ENCODE measurements around the gene EFCAB6. TPM values are rescaled to one million over a fixed set of nuclear protein-coding genes. Genes with fewer than 3 reads are reported as not detected.

Gene EFCAB6
- total RNA-seq, 2 experiments from 2014 or later: 0.15 to 0.21 TPM

DNA sequence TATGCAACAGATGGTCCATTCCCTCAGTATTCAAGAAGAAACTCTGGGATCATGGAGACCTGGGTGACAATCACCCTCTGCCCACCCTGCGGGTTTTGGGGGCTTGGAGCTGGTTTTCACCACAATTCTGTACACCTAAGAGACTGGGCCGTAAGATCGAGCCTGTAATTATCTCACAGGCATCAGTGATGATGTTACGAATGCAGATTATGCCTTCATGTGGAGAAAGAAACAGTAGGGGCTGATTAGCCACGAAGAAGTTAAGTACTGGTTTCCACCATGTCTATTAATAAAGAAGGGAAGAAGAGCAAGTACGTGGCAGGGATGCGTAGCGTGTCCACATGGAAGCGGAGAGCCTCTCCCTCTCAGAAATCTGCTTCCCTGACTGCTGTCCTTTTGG, 5.3 kb upstream of the EFCAB6 start:
- intact Hi-C loops (cut with micrococcal nuclease): no loop called here

DNA sequence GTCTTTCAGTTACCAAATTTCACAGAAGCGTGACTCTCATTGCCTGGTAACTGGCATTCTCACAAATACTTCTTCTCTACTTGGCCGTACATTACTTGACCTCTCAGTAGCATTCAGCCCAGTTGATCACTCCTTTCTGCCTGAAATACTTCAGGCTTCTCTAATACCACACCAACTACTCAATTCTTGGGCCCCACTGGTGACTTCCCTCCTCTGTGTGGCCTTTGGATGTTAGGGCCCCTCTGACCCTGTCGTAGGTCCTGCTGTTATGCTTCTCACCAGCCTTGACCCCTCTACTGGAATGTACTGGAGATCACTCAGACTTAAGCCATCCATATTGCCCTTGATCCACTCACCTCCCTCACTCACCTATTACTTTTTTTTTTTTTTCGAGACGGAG, 2.2 kb upstream of the EFCAB6 start:
- intact Hi-C loops (cut with micrococcal nuclease): no loop called here
- no peaks in the 10 kb centered on the region for H3K27me3 Mint-ChIP-seq (ENCODE audit: low read depth)
- no peak for DNase-seq
- peaks cover 11% of the 10 kb centered on the region for H3K36me3 Mint-ChIP-seq (ENCODE audit: low read depth)
- no peak overlapping the region for H3K27ac Mint-ChIP-seq
- H3K4me1 Mint-ChIP-seq (ENCODE audit: low read depth): peaks cover 19% of the 10 kb centered on the region
- CTCF ChIA-PET: interaction anchor here (0.6 kb wide), 1 partner anchor 37 kb away, joined by 3 read pairs; no protein-coding TSS in a partner anchor
- no peaks in the 10 kb centered on the region for H3K9me3 Mint-ChIP-seq
- H3K4me3 Mint-ChIP-seq: peak overlapping the region; percentile 22

More for the DNA sequence above, 5.3 kb upstream of the EFCAB6 start:
- CTCF ChIA-PET: no interaction called here
- Mint-ChIP-seq H3K27ac (no peak overlapping the region), H3K9me3 (no peaks in the 10 kb centered on the region), H3K4me1 (ENCODE audit: low read depth) (peaks cover 14% of the 10 kb centered on the region), H3K4me3 (no peak overlapping the region), H3K27me3 (ENCODE audit: low read depth) (peaks cover 8% of the 10 kb centered on the region), H3K36me3 (ENCODE audit: low read depth) (peaks cover 11% of the 10 kb centered on the region)
- no peak for DNase-seq

- H3K27ac Mint-ChIP-seq: peak overlapping the region; percentile 81
- intact Hi-C loops (cut with micrococcal nuclease): loop anchor here (2.0 kb wide), 1 partner anchor 144 kb away; no protein-coding TSS in a partner anchor
Measured at GRCh38 chr22:43812890-43813289, 785 bp upstream of the EFCAB6 start.

DNA sequence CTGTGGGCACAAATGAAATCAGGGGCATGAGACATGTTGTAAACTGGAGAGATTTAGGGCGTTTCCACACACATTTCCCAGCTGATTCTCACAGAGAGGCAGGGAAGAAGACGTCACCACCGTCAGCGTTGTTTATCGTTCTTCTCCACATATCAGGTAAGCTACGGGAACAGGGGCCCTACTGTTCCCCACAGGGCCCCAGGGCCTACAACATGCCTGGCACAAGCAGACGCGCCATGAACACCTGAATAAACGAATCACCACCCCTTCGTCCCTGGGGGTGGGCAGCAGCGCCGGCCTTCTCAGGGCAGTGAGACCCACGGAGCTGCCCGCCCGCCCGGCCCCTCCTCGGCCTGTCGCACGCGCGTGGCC, 342 bp downstream of the EFCAB6 start:
- H3K4me3 Mint-ChIP-seq: peak overlapping the region; percentile 89
- intact Hi-C loops (cut with micrococcal nuclease): loop anchor here (2.0 kb wide), 1 partner anchor 145 kb away; no protein-coding TSS in a partner anchor
- no peaks in the 10 kb centered on the region for H3K27me3 Mint-ChIP-seq (ENCODE audit: low read depth)
- DNase-seq: no peak
- peaks cover 11% of the 10 kb centered on the region for H3K36me3 Mint-ChIP-seq (ENCODE audit: low read depth)
- peaks cover 19% of the 10 kb centered on the region for H3K4me1 Mint-ChIP-seq (ENCODE audit: low read depth)
- peak overlapping the region; percentile 81 for H3K27ac Mint-ChIP-seq
- H3K9me3 Mint-ChIP-seq: no peaks in the 10 kb centered on the region
- CTCF ChIA-PET: interaction anchor here (1.7 kb wide), 1 partner anchor 100 kb away, joined by 4 read pairs; no protein-coding TSS in a partner anchor

More at GRCh38 chr22:43812890-43813289, 785 bp upstream of the EFCAB6 start:
- no peaks in the 10 kb centered on the region for H3K9me3 Mint-ChIP-seq
- H3K27me3 Mint-ChIP-seq (ENCODE audit: low read depth): no peaks in the 10 kb centered on the region
- peak overlapping the region; percentile 89 for H3K4me3 Mint-ChIP-seq
- peaks cover 19% of the 10 kb centered on the region for H3K4me1 Mint-ChIP-seq (ENCODE audit: low read depth)
- CTCF ChIA-PET: interaction anchor here (1.7 kb wide), 1 partner anchor 101 kb away, joined by 4 read pairs; no protein-coding TSS in a partner anchor
- no peak for DNase-seq
- peaks cover 11% of the 10 kb centered on the region for H3K36me3 Mint-ChIP-seq (ENCODE audit: low read depth)

DNA sequence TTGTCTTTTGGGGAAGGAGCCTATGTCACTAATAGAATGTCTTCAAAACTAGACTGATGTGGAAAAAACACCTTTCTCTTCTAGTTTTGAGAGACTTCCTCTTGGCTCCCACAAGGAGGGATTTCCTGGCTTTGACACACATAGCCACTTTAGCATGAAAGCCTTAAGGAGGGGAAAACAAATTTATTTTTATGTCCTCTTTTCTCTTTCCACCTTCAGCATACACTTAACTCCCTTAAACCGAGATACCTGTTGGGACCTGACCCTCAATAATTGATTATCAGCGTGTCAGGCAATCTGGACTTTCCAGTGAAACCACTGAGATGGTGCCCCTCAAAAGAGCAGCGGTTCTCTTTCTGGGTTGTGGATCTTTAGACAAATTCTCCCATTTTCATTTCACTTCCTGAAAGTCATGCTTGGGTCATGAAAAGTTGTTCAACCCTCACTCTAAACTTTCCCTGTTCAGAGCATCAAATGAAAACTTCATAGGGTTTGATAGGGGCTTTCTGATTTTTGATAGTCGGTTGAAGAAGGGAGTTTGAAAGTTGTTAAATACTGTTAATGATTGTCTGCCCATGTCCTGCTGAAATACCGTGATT, 9.1 kb downstream of the EFCAB6 start:
- intact Hi-C loops (cut with micrococcal nuclease): no loop called here
- Mint-ChIP-seq H3K4me1 (ENCODE audit: low read depth) (no peaks in the 10 kb centered on the region), H3K27me3 (ENCODE audit: low read depth) (peaks cover 5% of the 10 kb centered on the region), H3K27ac (no peak overlapping the region), H3K9me3 (peaks cover 7% of the 10 kb centered on the region), H3K36me3 (ENCODE audit: low read depth) (peaks cover 3% of the 10 kb centered on the region), H3K4me3 (no peak overlapping the region)
- DNase-seq: no peak
- CTCF ChIA-PET: interaction anchor here (0.7 kb wide), 1 partner anchor 808 kb away, joined by 3 read pairs; no protein-coding TSS in a partner anchor

DNA sequence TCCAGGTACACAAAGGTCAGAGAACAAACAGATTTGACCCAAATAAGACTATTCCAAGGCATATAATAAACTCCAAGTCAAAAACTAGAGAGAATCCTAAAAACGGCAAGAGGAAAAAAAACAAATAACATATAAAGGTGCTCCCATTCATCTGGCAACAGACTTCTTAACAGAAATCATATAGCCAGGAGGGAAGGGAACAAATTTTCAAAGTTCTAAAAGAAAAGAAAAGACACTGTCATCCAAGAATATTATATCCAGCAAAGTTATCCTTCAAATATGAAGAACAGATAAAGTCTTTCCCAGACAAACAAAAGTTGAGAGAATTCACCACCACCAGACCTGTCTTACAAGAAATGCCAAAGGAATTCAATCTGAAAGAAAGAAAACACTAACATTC, 11.1 kb downstream of the EFCAB6 start:
- DNase-seq: no peak
- Mint-ChIP-seq H3K9me3 (peaks cover 7% of the 10 kb centered on the region), H3K27me3 (ENCODE audit: low read depth) (peaks cover 7% of the 10 kb centered on the region), H3K4me1 (ENCODE audit: low read depth) (no peaks in the 10 kb centered on the region), H3K4me3 (no peak overlapping the region), H3K36me3 (ENCODE audit: low read depth) (peaks cover 3% of the 10 kb centered on the region), H3K27ac (no peak overlapping the region)
- CTCF ChIA-PET: no interaction called here
- intact Hi-C loops (cut with micrococcal nuclease): no loop called here

GRCh38 chr22:43798492-43798891, 13.6 kb downstream of the EFCAB6 start:
- Mint-ChIP-seq H3K27ac (no peak overlapping the region), H3K4me3 (no peak overlapping the region), H3K9me3 (peaks cover 7% of the 10 kb centered on the region), H3K27me3 (ENCODE audit: low read depth) (peaks cover 7% of the 10 kb centered on the region), H3K36me3 (ENCODE audit: low read depth) (peaks cover 3% of the 10 kb centered on the region), H3K4me1 (ENCODE audit: low read depth) (no peaks in the 10 kb centered on the region)
- CTCF ChIA-PET: interaction anchor here (0.6 kb wide), 1 partner anchor 424 kb away, joined by 4 read pairs; no protein-coding TSS in a partner anchor
- intact Hi-C loops (cut with micrococcal nuclease): no loop called here
- DNase-seq: no peak

- Mint-ChIP-seq H3K27ac (no peak overlapping the region), H3K4me1 (ENCODE audit: low read depth) (no peaks in the 10 kb centered on the region), H3K27me3 (ENCODE audit: low read depth) (peaks cover 3% of the 10 kb centered on the region), H3K4me3 (no peak overlapping the region), H3K9me3 (peaks cover 7% of the 10 kb centered on the region), H3K36me3 (ENCODE audit: low read depth) (peaks cover 3% of the 10 kb centered on the region)
- CTCF ChIA-PET: no interaction called here
- no peak for DNase-seq
- intact Hi-C loops (cut with micrococcal nuclease): no loop called here
Measured at GRCh38 chr22:43796567-43796966, 15.5 kb downstream of the EFCAB6 start.

GRCh38 chr22:43795320-43795719, 16.8 kb downstream of the EFCAB6 start:
- H3K4me1 Mint-ChIP-seq (ENCODE audit: low read depth): no peaks in the 10 kb centered on the region
- H3K27ac Mint-ChIP-seq: no peak overlapping the region
- H3K36me3 Mint-ChIP-seq (ENCODE audit: low read depth): no peaks in the 10 kb centered on the region
- CTCF ChIA-PET: interaction anchor here (0.5 kb wide), 1 partner anchor 237 kb away, joined by 5 read pairs; no protein-coding TSS in a partner anchor
- no peaks in the 10 kb centered on the region for H3K9me3 Mint-ChIP-seq
- no peak overlapping the region for H3K4me3 Mint-ChIP-seq
- intact Hi-C loops (cut with micrococcal nuclease): no loop called here
- H3K27me3 Mint-ChIP-seq (ENCODE audit: low read depth): peaks cover 2% of the 10 kb centered on the region
- no peak for DNase-seq

DNA sequence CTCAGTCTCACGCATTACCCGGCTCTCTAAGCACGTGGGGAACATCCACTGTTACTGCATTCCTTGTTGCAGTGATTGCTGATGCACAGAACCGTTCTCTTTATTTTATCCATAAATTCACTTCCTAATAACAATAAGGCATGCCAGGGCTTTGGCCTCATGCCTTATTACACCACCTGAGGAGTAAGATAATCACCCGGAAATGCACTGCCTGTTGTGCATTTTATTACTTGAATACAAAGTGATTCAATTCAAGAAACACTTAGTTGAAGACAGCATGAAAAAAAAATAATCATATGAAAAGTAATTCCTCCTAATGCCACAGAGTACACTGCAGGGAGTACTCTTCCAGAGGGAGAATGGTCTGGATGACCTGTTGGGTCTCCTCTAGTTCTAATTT, 19.2 kb downstream of the EFCAB6 start:
- Mint-ChIP-seq H3K27me3 (ENCODE audit: low read depth) (peaks cover 5% of the 10 kb centered on the region), H3K9me3 (no peaks in the 10 kb centered on the region), H3K4me3 (no peak overlapping the region), H3K27ac (no peak overlapping the region), H3K36me3 (ENCODE audit: low read depth) (no peaks in the 10 kb centered on the region), H3K4me1 (ENCODE audit: low read depth) (no peaks in the 10 kb centered on the region)
- no peak for DNase-seq
- CTCF ChIA-PET: interaction anchor here (1.5 kb wide), 1 partner anchor 407 kb away, joined by 3 read pairs; no protein-coding TSS in a partner anchor
- intact Hi-C loops (cut with micrococcal nuclease): no loop called here

DNA sequence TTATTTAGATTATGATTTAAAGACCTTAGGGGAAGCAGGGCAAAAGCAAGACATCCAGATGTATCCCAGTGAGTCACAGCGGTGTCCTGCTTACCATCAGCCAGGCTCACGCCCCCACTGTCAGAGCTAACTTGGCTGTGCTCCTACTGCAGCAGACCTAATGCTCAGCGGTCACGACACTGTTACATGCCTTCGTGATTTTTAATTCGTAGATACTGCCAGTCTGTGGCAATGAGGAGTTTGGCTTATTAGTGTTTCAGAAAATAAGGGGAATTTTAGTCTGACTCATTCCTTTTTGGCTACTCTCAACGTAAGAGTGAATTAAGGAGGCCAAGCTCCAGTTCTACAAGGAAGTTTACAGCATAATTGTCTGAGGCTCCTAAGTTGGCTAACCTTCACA, 22.7 kb downstream of the EFCAB6 start:
- Mint-ChIP-seq H3K27me3 (ENCODE audit: low read depth) (peaks cover 3% of the 10 kb centered on the region), H3K4me1 (ENCODE audit: low read depth) (no peaks in the 10 kb centered on the region), H3K4me3 (no peak overlapping the region), H3K36me3 (ENCODE audit: low read depth) (no peaks in the 10 kb centered on the region), H3K9me3 (no peaks in the 10 kb centered on the region), H3K27ac (no peak overlapping the region)
- CTCF ChIA-PET: no interaction called here
- DNase-seq: no peak
- intact Hi-C loops (cut with micrococcal nuclease): no loop called here

DNA sequence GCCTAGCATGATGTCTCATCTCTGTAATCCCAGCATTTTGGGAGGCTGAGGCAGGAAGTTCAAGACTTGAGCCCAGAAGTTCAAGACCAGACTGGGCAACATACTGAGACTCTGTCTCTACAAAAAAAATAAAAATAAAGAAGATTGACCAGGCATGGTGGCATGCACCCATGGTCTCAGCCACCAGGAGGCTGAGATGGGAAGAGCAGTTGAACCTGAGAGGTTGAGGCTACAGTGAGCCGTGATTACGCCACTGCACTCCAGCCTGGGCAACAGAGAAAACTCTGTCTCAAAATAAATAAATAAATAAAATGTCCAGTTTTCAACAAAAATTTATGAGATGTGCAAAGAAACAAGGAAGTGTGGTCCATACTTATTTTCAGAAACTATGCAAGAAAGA, 28.3 kb downstream of the EFCAB6 start:
- no peaks in the 10 kb centered on the region for H3K9me3 Mint-ChIP-seq
- H3K4me3 Mint-ChIP-seq: no peak overlapping the region
- no peak overlapping the region for H3K27ac Mint-ChIP-seq
- CTCF ChIA-PET: no interaction called here
- no peaks in the 10 kb centered on the region for H3K4me1 Mint-ChIP-seq (ENCODE audit: low read depth)
- H3K36me3 Mint-ChIP-seq (ENCODE audit: low read depth): no peaks in the 10 kb centered on the region
- DNase-seq: no peak
- intact Hi-C loops (cut with micrococcal nuclease): no loop called here
- H3K27me3 Mint-ChIP-seq (ENCODE audit: low read depth): peaks cover 3% of the 10 kb centered on the region

GRCh38 chr22:43782448-43782847, 29.7 kb downstream of the EFCAB6 start:
- no peak for DNase-seq
- Mint-ChIP-seq H3K27ac (no peak overlapping the region), H3K4me3 (no peak overlapping the region), H3K9me3 (no peaks in the 10 kb centered on the region), H3K27me3 (ENCODE audit: low read depth) (peaks cover 2% of the 10 kb centered on the region), H3K4me1 (ENCODE audit: low read depth) (no peaks in the 10 kb centered on the region), H3K36me3 (ENCODE audit: low read depth) (no peaks in the 10 kb centered on the region)
- CTCF ChIA-PET: interaction anchor here (1.3 kb wide), 1 partner anchor 9 kb away, joined by 4 read pairs; no protein-coding TSS in a partner anchor
- intact Hi-C loops (cut with micrococcal nuclease): no loop called here
